ENCODE measurements around the gene DAAM2. TPM values are rescaled to one million over a fixed set of nuclear protein-coding genes. Genes with fewer than 3 reads are reported as not detected.

DAAM2 gene
- total RNA-seq, 1 experiment from 2014 or later = not detected

GRCh38 chr6:39911513-39912125 lies 119.4 kb downstream of the DAAM2 start:
- in situ Hi-C loops (cut with HindIII; ENCODE audit: low pct_unique_long_range_greater_than_20kb, low sequenced_read_pairs) = no loop called here
- no peak for DNase-seq (ENCODE audit: low read depth)

GRCh38 chr6:39912446-39912845 lies 120.3 kb downstream of the DAAM2 start:
- in situ Hi-C loops (cut with HindIII; ENCODE audit: low pct_unique_long_range_greater_than_20kb, low sequenced_read_pairs) = no loop called here
- no peak for DNase-seq (ENCODE audit: low read depth)

- no peak for DNase-seq (ENCODE audit: low read depth)
- in situ Hi-C loops (cut with HindIII; ENCODE audit: low pct_unique_long_range_greater_than_20kb, low sequenced_read_pairs) = no loop called here
Observed at GRCh38 chr6:39913391-39913916, 121.3 kb downstream of the DAAM2 start.

- in situ Hi-C loops (cut with HindIII; ENCODE audit: low pct_unique_long_range_greater_than_20kb, low sequenced_read_pairs) = no loop called here
- no peak for DNase-seq (ENCODE audit: low read depth)
Observed at GRCh38 chr6:39914239-39914638, 122.1 kb downstream of the DAAM2 start.

GRCh38 chr6:39915866-39916265 lies 123.7 kb downstream of the DAAM2 start:
- no peak for DNase-seq (ENCODE audit: low read depth)
- in situ Hi-C loops (cut with HindIII; ENCODE audit: low pct_unique_long_range_greater_than_20kb, low sequenced_read_pairs) = no loop called here

- in situ Hi-C loops (cut with HindIII; ENCODE audit: low pct_unique_long_range_greater_than_20kb, low sequenced_read_pairs) = no loop called here
- DNase-seq (ENCODE audit: low read depth) = no peak
Observed at GRCh38 chr6:39917329-39917728, 125.2 kb downstream of the DAAM2 start.

GRCh38 chr6:39917981-39918380 lies 125.8 kb downstream of the DAAM2 start:
- in situ Hi-C loops (cut with HindIII; ENCODE audit: low pct_unique_long_range_greater_than_20kb, low sequenced_read_pairs) = no loop called here
- no peak for DNase-seq (ENCODE audit: low read depth)

- no peak for DNase-seq (ENCODE audit: low read depth)
- in situ Hi-C loops (cut with HindIII; ENCODE audit: low pct_unique_long_range_greater_than_20kb, low sequenced_read_pairs) = no loop called here
Observed at GRCh38 chr6:39918831-39919230, 126.7 kb downstream of the DAAM2 start.

- DNase-seq (ENCODE audit: low read depth) = no peak
- in situ Hi-C loops (cut with HindIII; ENCODE audit: low pct_unique_long_range_greater_than_20kb, low sequenced_read_pairs) = no loop called here
Observed at GRCh38 chr6:39920157-39920556, 128.0 kb downstream of the DAAM2 start.

GRCh38 chr6:39922821-39923220 lies 130.6 kb downstream of the DAAM2 start:
- DNase-seq (ENCODE audit: low read depth) = no peak
- in situ Hi-C loops (cut with HindIII; ENCODE audit: low pct_unique_long_range_greater_than_20kb, low sequenced_read_pairs) = no loop called here

- no peak for DNase-seq (ENCODE audit: low read depth)
- in situ Hi-C loops (cut with HindIII; ENCODE audit: low pct_unique_long_range_greater_than_20kb, low sequenced_read_pairs) = no loop called here
Observed at GRCh38 chr6:39923394-39923793, 131.2 kb downstream of the DAAM2 start.

GRCh38 chr6:39923861-39924260 lies 131.7 kb downstream of the DAAM2 start:
- in situ Hi-C loops (cut with HindIII; ENCODE audit: low pct_unique_long_range_greater_than_20kb, low sequenced_read_pairs) = no loop called here
- DNase-seq (ENCODE audit: low read depth) = no peak

- in situ Hi-C loops (cut with HindIII; ENCODE audit: low pct_unique_long_range_greater_than_20kb, low sequenced_read_pairs) = no loop called here
- DNase-seq (ENCODE audit: low read depth) = no peak
Observed at GRCh38 chr6:39924283-39924682, 132.1 kb downstream of the DAAM2 start.

- in situ Hi-C loops (cut with HindIII; ENCODE audit: low pct_unique_long_range_greater_than_20kb, low sequenced_read_pairs) = no loop called here
Observed at GRCh38 chr6:39925191-39925930, 133.2 kb downstream of the DAAM2 start.

GRCh38 chr6:39925931-39926290 lies 133.7 kb downstream of the DAAM2 start:
- no peak for DNase-seq (ENCODE audit: low read depth)
- in situ Hi-C loops (cut with HindIII; ENCODE audit: low pct_unique_long_range_greater_than_20kb, low sequenced_read_pairs) = no loop called here

More at GRCh38 chr6:39925191-39925930, 133.2 kb downstream of the DAAM2 start:
- no peak for DNase-seq (ENCODE audit: low read depth)

- no peak for DNase-seq (ENCODE audit: low read depth)
- in situ Hi-C loops (cut with HindIII; ENCODE audit: low pct_unique_long_range_greater_than_20kb, low sequenced_read_pairs) = no loop called here
Observed at GRCh38 chr6:39926668-39927067, 134.5 kb downstream of the DAAM2 start.

- DNase-seq (ENCODE audit: low read depth) = no peak
- in situ Hi-C loops (cut with HindIII; ENCODE audit: low pct_unique_long_range_greater_than_20kb, low sequenced_read_pairs) = no loop called here
Observed at GRCh38 chr6:39927159-39927558, 135.0 kb downstream of the DAAM2 start.

- DNase-seq (ENCODE audit: low read depth) = no peak
- in situ Hi-C loops (cut with HindIII; ENCODE audit: low pct_unique_long_range_greater_than_20kb, low sequenced_read_pairs) = no loop called here
Observed at GRCh38 chr6:39929039-39929732, 137.0 kb downstream of the DAAM2 start.

- no peak for DNase-seq (ENCODE audit: low read depth)
- in situ Hi-C loops (cut with HindIII; ENCODE audit: low pct_unique_long_range_greater_than_20kb, low sequenced_read_pairs) = no loop called here
Observed at GRCh38 chr6:39929733-39930461, 137.7 kb downstream of the DAAM2 start.
